GM21526 (cell line): ENCODE results near the gene TTC39C.
A peak's percentile ranks its signal among the peaks of the same experiment; 100 is the strongest.

ENCODE experiments used
- ATAC-seq: cut with Tn5 transposase; IDR thresholded peaks from one replicate; pipeline ENCODE4 v1.9.1; 2021; ENCODE audit warnings: moderate library complexity; ENCODE audit not compliant: unreplicated experiment, low FRiP score

TTC39C gene

DNA sequence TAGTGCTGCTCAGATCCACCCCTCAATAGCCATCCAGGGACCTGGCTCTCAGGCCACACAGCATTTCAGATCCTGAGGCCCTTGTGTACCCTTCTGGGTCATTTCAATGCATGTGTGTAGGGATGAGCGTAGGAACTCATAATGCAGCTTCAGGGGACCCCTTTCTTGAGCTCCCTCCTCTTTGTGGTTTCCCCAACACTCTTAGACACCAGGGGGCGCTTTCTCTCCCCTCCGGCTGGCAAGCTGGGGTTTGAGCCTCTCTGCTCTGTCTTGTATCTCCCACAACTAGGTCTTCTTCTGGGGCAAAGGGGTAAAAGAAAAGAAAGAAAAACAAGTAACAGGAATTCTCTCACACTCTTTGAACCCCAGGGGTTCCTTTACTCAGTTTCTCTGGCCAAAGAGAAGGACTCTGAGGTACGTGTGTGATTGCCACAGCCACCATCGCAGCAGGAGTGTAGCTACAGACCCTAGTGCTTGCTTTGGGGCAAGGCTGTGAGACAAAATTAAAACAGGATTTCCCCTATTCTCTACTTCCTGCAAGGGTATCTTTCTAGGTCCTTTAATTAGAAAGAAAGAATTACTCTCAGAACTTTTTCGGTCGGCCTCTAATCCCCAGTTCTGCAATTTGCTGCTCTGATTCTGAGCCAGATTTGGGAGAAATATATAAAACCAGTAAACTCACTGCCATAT is 162.3 kb downstream of the TTC39C start:
- peak; percentile 87 for ATAC-seq

DNA sequence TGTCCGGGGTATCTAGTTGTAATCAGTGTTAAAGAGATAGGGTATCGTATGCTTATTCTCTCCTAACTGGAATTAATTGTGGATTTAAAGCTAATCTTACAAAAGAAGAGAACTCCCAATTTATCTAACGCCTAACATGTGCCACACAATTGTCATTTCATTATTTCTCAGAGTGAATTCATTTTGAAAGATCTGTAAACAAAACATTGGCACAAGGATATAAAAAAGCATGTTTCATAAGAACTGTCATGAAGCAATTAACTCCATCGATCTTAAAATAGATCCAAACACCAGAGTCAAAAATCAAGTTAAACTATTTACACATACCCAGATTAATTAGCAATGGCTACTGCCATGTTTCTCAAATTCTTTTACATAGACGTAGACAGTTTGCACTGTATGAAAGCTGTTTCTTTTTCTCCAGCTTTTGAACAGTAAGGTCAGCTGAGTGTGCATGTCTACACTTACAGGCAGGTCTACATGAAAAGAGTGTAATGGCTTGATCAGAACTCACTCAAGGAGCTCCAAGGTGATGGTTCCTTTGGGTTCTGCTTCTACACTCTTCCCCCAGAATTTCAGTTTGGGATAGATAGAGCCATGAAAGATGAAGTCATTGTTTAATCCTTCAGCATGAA is 163.1 kb downstream of the TTC39C start:
- ATAC-seq: no peak

DNA sequence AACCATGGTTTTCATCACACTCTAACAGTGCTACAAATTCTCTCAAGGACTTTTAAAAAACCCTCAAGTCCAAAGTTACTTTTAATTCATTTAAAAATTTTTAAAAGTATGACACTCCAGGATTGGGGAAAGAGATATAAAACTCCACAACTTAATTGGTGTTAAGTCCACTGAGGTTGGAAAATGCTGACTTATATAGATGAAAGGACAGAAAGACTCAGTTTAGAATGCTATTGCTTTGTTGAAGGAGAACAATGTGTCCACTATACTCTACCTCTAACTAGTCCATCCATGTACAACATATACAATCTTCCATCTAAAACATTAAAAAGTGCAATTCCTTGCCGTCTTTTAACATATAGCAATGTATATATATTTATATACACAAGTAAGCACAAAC is 165.5 kb downstream of the TTC39C start:
- ATAC-seq: no peak

DNA sequence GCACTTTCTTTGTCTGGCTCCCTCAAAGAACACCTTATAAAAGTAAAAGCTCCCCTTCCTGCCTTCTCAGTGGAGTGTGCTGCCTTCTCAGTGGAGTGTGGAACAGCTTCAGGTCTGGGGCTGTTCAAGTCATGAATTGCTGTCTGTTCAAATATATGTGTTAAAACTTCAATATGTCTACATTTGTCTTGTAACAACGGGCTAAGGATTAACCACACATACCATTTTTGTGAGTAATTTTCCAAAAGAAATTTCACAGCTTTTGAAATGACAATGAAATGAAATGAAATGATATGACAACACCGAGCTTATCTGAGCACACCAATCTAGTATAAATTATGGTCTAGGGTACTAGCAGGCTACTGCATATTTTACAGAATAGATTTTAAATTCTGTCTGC is 167.3 kb downstream of the TTC39C start:
- no peak for ATAC-seq
